OCI-LY1 (cell line): ENCODE data around the gene TGFBRAP1.

Source experiments
- EZH2 ChIP-seq: fragments of 200-600 bp; sonication (generic), shearing (Covaris generic); IDR thresholded peaks from 2 replicates; pipeline ENCODE4 v1.8.0; 2017; ENCODE audit warnings: borderline replicate concordance, mixed run types, mild to moderate bottlenecking, antibody characterized with exemption, low read length, moderate library complexity, mixed read lengths
- TF ChIP-seq, protein P1 (sequence below): fragments of 200-600 bp; sonication (generic), shearing (Covaris generic); IDR thresholded peaks from 2 replicates; pipeline ENCODE4 v1.5.1; 2017; ENCODE audit warnings: mild to moderate bottlenecking, antibody characterized with exemption, low read length, moderate library complexity, mixed read lengths

DNA sequence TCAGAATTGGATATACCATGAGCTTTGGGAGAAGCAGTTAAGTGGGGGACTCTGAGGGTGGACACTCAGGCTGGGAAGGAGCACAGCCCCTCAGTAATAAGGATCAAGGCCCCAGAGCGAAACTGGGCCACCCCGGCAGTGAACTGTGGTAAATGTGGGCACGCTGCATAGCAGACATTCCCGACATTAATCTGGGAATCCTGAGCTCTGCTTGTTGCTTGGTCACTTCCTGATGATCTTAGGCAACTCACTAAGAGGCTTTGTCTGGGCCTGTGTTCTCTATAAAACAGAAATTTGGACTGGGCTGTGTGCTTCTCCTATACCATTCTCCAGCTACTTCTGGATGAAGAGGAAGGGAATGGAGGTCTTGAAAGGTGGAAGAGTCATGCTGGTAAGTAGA lies 4.8 kb downstream of the TGFBRAP1 start:
- TF ChIP-seq EZH2: no peak
- TF ChIP-seq, protein P1, sequence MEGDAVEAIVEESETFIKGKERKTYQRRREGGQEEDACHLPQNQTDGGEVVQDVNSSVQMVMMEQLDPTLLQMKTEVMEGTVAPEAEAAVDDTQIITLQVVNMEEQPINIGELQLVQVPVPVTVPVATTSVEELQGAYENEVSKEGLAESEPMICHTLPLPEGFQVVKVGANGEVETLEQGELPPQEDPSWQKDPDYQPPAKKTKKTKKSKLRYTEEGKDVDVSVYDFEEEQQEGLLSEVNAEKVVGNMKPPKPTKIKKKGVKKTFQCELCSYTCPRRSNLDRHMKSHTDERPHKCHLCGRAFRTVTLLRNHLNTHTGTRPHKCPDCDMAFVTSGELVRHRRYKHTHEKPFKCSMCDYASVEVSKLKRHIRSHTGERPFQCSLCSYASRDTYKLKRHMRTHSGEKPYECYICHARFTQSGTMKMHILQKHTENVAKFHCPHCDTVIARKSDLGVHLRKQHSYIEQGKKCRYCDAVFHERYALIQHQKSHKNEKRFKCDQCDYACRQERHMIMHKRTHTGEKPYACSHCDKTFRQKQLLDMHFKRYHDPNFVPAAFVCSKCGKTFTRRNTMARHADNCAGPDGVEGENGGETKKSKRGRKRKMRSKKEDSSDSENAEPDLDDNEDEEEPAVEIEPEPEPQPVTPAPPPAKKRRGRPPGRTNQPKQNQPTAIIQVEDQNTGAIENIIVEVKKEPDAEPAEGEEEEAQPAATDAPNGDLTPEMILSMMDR: no peak
